HEK293 (cell line): ENCODE data around the gene SSTR5.

ENCODE experiments used
- MYNN ChIP-seq: fragments of 450-650 bp; formaldehyde crosslinking; IDR thresholded peaks from 2 replicates; pipeline ENCODE4 v1.5.1; 2016; ENCODE audit warnings: missing biosample characterization, missing genetic modification characterization, borderline replicate concordance
- SCRT2 ChIP-seq: fragments of 450-650 bp; formaldehyde crosslinking; IDR thresholded peaks from 2 replicates; pipeline ENCODE4 v1.5.1; 2016; ENCODE audit warnings: missing biosample characterization, missing genetic modification characterization
- SP2 ChIP-seq: fragments of 450-650 bp; formaldehyde crosslinking; IDR thresholded peaks from 2 replicates; pipeline ENCODE4 v1.5.1; 2016; ENCODE audit warnings: missing biosample characterization, missing genetic modification characterization
- TCF7L2 ChIP-seq: IDR thresholded peaks from 2 replicates; pipeline ENCODE4 v1.6.1; 2011; ENCODE audit warnings: low read depth, mild to moderate bottlenecking, inconsistent platforms, low read length, moderate library complexity, borderline replicate concordance
- ZNF157 ChIP-seq: fragments of 450-650 bp; formaldehyde crosslinking; IDR thresholded peaks from 2 replicates; pipeline ENCODE4 v1.5.1; 2016; ENCODE audit warnings: missing biosample characterization, missing genetic modification characterization
- ZNF518A ChIP-seq: fragments of 450-650 bp; formaldehyde crosslinking; conservative IDR thresholded peaks from 2 replicates; pipeline ENCODE4 v1.5.1; 2016; ENCODE audit warnings: low read depth, missing biosample characterization, missing genetic modification characterization
- ZNF560 ChIP-seq: fragments of 450-650 bp; formaldehyde crosslinking; IDR thresholded peaks from 2 replicates; pipeline ENCODE4 v1.5.1; 2017; ENCODE audit warnings: missing biosample characterization, missing genetic modification characterization, borderline replicate concordance
- TF ChIP-seq, protein P1 (sequence below): fragments of 450-650 bp; formaldehyde crosslinking; IDR thresholded peaks from 2 replicates; pipeline ENCODE4 v1.5.1; 2016; ENCODE audit warnings: missing biosample characterization, missing genetic modification characterization

DNA sequence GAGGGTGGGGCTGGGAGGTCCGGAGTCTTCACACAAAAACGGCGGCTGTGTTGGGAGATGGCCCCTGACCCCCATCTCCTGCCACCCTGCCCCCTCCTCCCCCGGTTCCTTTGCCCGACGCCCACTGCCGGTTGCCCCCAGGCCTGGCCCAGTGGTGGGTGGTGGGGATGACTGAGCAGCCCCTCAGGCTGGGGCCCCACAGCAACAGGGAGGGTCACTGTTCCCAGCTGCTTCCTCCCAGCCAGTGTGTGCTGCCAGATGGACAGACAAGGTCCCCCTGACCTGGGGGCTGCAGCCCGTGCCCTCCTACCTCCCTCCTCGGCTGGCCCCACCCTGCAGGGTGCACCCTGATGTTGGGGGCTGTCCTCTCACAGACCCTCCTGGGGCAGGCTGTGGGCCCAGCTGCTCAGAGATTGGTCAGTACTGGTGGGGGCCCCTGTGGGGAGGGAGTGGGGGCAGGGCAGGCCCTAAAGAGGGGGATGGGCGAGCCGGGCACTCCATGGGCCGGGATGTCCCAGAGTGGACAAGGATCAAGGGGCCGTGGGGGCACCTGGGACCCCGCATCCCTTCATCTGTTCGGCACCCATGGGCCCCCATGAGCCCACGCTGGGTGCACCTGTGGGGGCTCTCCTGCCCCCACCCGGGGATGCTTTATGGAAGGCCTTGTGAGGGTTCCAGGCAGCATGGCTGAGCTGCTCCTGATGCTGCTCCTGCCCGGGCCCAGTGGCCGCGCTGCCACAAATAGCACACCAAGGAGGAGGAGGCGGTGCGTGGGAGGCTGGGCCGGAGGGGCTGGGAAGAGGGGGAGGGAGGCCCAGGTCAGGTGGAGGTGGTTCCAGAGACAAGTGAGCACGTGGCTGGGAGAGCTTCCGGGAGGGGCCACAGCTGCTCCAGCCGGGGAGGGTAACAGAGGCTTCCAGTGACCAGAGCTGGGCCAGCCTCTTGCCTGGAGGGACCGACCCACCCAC is 18.4 kb downstream of the SSTR5 start:
- no peak for TF ChIP-seq MYNN (tag by site-specific recombination)
- no peak for TF ChIP-seq ZNF560 (tag by site-specific recombination)
- TF ChIP-seq ZNF157 (tag by site-specific recombination): no peak
- no peak for TF ChIP-seq ZNF518A
- no peak for TF ChIP-seq SCRT2 (tag by site-specific recombination)
- no peak for TF ChIP-seq SP2 (tag by site-specific recombination)
- TF ChIP-seq TCF7L2: no peak
- TF ChIP-seq, protein P1, sequence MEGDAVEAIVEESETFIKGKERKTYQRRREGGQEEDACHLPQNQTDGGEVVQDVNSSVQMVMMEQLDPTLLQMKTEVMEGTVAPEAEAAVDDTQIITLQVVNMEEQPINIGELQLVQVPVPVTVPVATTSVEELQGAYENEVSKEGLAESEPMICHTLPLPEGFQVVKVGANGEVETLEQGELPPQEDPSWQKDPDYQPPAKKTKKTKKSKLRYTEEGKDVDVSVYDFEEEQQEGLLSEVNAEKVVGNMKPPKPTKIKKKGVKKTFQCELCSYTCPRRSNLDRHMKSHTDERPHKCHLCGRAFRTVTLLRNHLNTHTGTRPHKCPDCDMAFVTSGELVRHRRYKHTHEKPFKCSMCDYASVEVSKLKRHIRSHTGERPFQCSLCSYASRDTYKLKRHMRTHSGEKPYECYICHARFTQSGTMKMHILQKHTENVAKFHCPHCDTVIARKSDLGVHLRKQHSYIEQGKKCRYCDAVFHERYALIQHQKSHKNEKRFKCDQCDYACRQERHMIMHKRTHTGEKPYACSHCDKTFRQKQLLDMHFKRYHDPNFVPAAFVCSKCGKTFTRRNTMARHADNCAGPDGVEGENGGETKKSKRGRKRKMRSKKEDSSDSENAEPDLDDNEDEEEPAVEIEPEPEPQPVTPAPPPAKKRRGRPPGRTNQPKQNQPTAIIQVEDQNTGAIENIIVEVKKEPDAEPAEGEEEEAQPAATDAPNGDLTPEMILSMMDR (tag by site-specific recombination): no peak
